ENCODE measurements around the gene RUNX1.
"Not testable (repeated sequence)": the region's sequence is repeated elsewhere in the genome, so short reads cannot be mapped to it uniquely, and the experiment has no call there.

RUNX1 gene

GRCh38 chr21:34958040-34958439, 91.1 kb downstream of the RUNX1 start:
- H2AFZ ChIP-seq (ENCODE audit: low read depth, low read length): no peak overlapping the region
- H3K4me3 ChIP-seq (ENCODE audit: low read length): no peak overlapping the region
- H3K9me3 ChIP-seq (ENCODE audit: insufficient read depth, low read length): no peaks in the 10 kb centered on the region
- peaks cover 30% of the 10 kb centered on the region for H4K20me1 ChIP-seq (ENCODE audit: insufficient read depth, low read length)
- peaks cover 4% of the 10 kb centered on the region for H3K36me3 ChIP-seq (replicated peaks; ENCODE audit: low read depth, low read length)
- H3K27me3 ChIP-seq (ENCODE audit: low read depth, low read length): no peaks in the 10 kb centered on the region
- H3K4me2 ChIP-seq (ENCODE audit: low read length): no peak overlapping the region
- no peaks in the 10 kb centered on the region; the same call in 1 of the 2 replicates for H3K79me2 ChIP-seq (ENCODE audit: low read length)
- H3K4me1 ChIP-seq (ENCODE audit: low read length): no peaks in the 10 kb centered on the region
- no peak overlapping the region for H3K9ac ChIP-seq (ENCODE audit: low read length)
- H3K27ac ChIP-seq (ENCODE audit: low read length): no peak overlapping the region
- TF ChIP-seq, protein P1, sequence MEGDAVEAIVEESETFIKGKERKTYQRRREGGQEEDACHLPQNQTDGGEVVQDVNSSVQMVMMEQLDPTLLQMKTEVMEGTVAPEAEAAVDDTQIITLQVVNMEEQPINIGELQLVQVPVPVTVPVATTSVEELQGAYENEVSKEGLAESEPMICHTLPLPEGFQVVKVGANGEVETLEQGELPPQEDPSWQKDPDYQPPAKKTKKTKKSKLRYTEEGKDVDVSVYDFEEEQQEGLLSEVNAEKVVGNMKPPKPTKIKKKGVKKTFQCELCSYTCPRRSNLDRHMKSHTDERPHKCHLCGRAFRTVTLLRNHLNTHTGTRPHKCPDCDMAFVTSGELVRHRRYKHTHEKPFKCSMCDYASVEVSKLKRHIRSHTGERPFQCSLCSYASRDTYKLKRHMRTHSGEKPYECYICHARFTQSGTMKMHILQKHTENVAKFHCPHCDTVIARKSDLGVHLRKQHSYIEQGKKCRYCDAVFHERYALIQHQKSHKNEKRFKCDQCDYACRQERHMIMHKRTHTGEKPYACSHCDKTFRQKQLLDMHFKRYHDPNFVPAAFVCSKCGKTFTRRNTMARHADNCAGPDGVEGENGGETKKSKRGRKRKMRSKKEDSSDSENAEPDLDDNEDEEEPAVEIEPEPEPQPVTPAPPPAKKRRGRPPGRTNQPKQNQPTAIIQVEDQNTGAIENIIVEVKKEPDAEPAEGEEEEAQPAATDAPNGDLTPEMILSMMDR (IDR thresholded peaks at IDR 0.05; ENCODE audit: low read depth, low read length): no peak
- no peak for TF ChIP-seq EZH2phosphoT487 (IDR thresholded peaks at IDR 0.05; ENCODE audit: low read depth)

- H3K9ac ChIP-seq (ENCODE audit: low read length): no peak overlapping the region
- H3K79me2 ChIP-seq (ENCODE audit: low read length): no peaks in the 10 kb centered on the region; the same call in 1 of the 2 replicates
- H3K27ac ChIP-seq (ENCODE audit: low read length): no peak overlapping the region
- no peak overlapping the region for H2AFZ ChIP-seq (ENCODE audit: low read depth, low read length)
- peaks cover 26% of the 10 kb centered on the region for H4K20me1 ChIP-seq (ENCODE audit: insufficient read depth, low read length)
- no peak overlapping the region for H3K4me2 ChIP-seq (ENCODE audit: low read length)
- H3K27me3 ChIP-seq (ENCODE audit: low read depth, low read length): no peaks in the 10 kb centered on the region
- no peaks in the 10 kb centered on the region for H3K4me1 ChIP-seq (ENCODE audit: low read length)
- no peak for TF ChIP-seq EZH2phosphoT487 (IDR thresholded peaks at IDR 0.05; ENCODE audit: low read depth)
- TF ChIP-seq, protein P1 (IDR thresholded peaks at IDR 0.05; ENCODE audit: low read depth, low read length): no peak
- H3K9me3 ChIP-seq (ENCODE audit: insufficient read depth, low read length): no peaks in the 10 kb centered on the region
- peaks cover 4% of the 10 kb centered on the region for H3K36me3 ChIP-seq (replicated peaks; ENCODE audit: low read depth, low read length)
- H3K4me3 ChIP-seq (ENCODE audit: low read length): no peak overlapping the region
These were observed 92.4 kb downstream of the RUNX1 start for GRCh38 chr21:34956416-34957316.

GRCh38 chr21:34953950-34954349, 95.2 kb downstream of the RUNX1 start:
- H4K20me1 ChIP-seq (ENCODE audit: insufficient read depth, low read length): peaks cover 29% of the 10 kb centered on the region
- no peaks in the 10 kb centered on the region for H3K27me3 ChIP-seq (ENCODE audit: low read depth, low read length)
- peaks cover 4% of the 10 kb centered on the region for H3K36me3 ChIP-seq (replicated peaks; ENCODE audit: low read depth, low read length)
- no peak overlapping the region for H3K27ac ChIP-seq (ENCODE audit: low read length)
- H3K4me1 ChIP-seq (ENCODE audit: low read length): no peaks in the 10 kb centered on the region
- no peak for TF ChIP-seq EZH2phosphoT487 (IDR thresholded peaks at IDR 0.05; ENCODE audit: low read depth)
- TF ChIP-seq, protein P1 (IDR thresholded peaks at IDR 0.05; ENCODE audit: low read depth, low read length): no peak
- no peak overlapping the region for H3K9ac ChIP-seq (ENCODE audit: low read length)
- H3K4me3 ChIP-seq (ENCODE audit: low read length): no peak overlapping the region
- H2AFZ ChIP-seq (ENCODE audit: low read depth, low read length): no peak overlapping the region
- no peaks in the 10 kb centered on the region for H3K9me3 ChIP-seq (ENCODE audit: insufficient read depth, low read length)
- H3K4me2 ChIP-seq (ENCODE audit: low read length): no peak overlapping the region
- H3K79me2 ChIP-seq (ENCODE audit: low read length): no peaks in the 10 kb centered on the region; the same call in 1 of the 2 replicates

DNA sequence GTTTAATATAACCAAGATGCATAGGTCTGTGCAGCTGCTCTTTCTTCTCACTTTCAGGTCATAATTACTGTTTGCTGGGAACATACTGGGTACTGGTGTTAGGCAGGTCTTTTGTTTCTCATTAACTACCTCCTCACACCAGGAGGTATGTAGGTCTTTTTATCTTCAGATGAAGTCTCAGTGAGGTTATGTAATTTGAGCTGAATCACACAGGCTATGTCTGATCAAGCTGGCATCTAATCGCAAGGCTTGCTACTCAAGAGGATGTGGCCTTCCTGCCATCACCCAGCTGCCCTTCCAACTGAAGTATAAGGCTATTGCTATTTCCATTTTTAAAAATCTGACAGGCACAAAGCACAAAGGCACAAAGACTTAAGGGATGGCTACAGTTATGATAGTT, 96.4 kb downstream of the RUNX1 start:
- no peak overlapping the region for H2AFZ ChIP-seq (ENCODE audit: low read depth, low read length)
- peaks cover 30% of the 10 kb centered on the region for H4K20me1 ChIP-seq (ENCODE audit: insufficient read depth, low read length)
- no peak overlapping the region for H3K9ac ChIP-seq (ENCODE audit: low read length)
- H3K27me3 ChIP-seq (ENCODE audit: low read depth, low read length): no peaks in the 10 kb centered on the region
- no peak overlapping the region for H3K4me3 ChIP-seq (ENCODE audit: low read length)
- no peak overlapping the region for H3K27ac ChIP-seq (ENCODE audit: low read length)
- no peak overlapping the region for H3K4me2 ChIP-seq (ENCODE audit: low read length)
- no peaks in the 10 kb centered on the region; the same call in 1 of the 2 replicates for H3K79me2 ChIP-seq (ENCODE audit: low read length)
- no peak for TF ChIP-seq EZH2phosphoT487 (IDR thresholded peaks at IDR 0.05; ENCODE audit: low read depth)
- TF ChIP-seq, protein P1 (IDR thresholded peaks at IDR 0.05; ENCODE audit: low read depth, low read length): no peak
- H3K9me3 ChIP-seq (ENCODE audit: insufficient read depth, low read length): no peaks in the 10 kb centered on the region
- H3K36me3 ChIP-seq (replicated peaks; ENCODE audit: low read depth, low read length): peaks cover 4% of the 10 kb centered on the region
- no peaks in the 10 kb centered on the region for H3K4me1 ChIP-seq (ENCODE audit: low read length)

- not testable (repeated sequence) for H2AFZ ChIP-seq (ENCODE audit: low read depth, low read length); H3K79me2 ChIP-seq (ENCODE audit: low read length); H3K27ac ChIP-seq (ENCODE audit: low read length); H3K9ac ChIP-seq (ENCODE audit: low read length); H3K36me3 ChIP-seq (replicated peaks; ENCODE audit: low read depth, low read length); H3K4me3 ChIP-seq (ENCODE audit: low read length); H3K4me2 ChIP-seq (ENCODE audit: low read length); H3K27me3 ChIP-seq (ENCODE audit: low read depth, low read length); H3K4me1 ChIP-seq (ENCODE audit: low read length); H3K9me3 ChIP-seq (ENCODE audit: insufficient read depth, low read length)
- peaks cover 23% of the 10 kb centered on the region for H4K20me1 ChIP-seq (ENCODE audit: insufficient read depth, low read length)
These were observed 97.2 kb downstream of the RUNX1 start for GRCh38 chr21:34951868-34952267.
